GM19238 (cell line): ENCODE measurements around the gene CALHM6.
A peak's percentile ranks its signal among the peaks of the same experiment; 100 is the strongest.

Experiments
- DNase-seq: peaks from one replicate; pipeline ENCODE4 v3.0.0; 2011; ENCODE audit warnings: low spot score; ENCODE audit not compliant: insufficient read length

CALHM6 gene

GRCh38 chr6:116445102-116445501, 16.1 kb upstream of the CALHM6 start:
- DNase-seq, result no peak

- DNase-seq, result no peak
Observed at GRCh38 chr6:116446399-116446798, 14.8 kb upstream of the CALHM6 start.

GRCh38 chr6:116447052-116447451, 14.1 kb upstream of the CALHM6 start:
- DNase-seq, result no peak

GRCh38 chr6:116447496-116448011, 13.6 kb upstream of the CALHM6 start:
- DNase-seq, result no peak

GRCh38 chr6:116449565-116449964, 11.6 kb upstream of the CALHM6 start:
- no peak for DNase-seq

- no peak for DNase-seq
Observed at GRCh38 chr6:116450185-116450710, 10.9 kb upstream of the CALHM6 start.

GRCh38 chr6:116450769-116451740, 10.1 kb upstream of the CALHM6 start:
- peak; percentile 24 for DNase-seq

GRCh38 chr6:116451916-116452315, 9.3 kb upstream of the CALHM6 start:
- no peak for DNase-seq

- no peak for DNase-seq
Observed at GRCh38 chr6:116452531-116452930, 8.6 kb upstream of the CALHM6 start.

GRCh38 chr6:116456106-116456505, 5.1 kb upstream of the CALHM6 start:
- DNase-seq, result no peak

GRCh38 chr6:116456927-116457326, 4.2 kb upstream of the CALHM6 start:
- no peak for DNase-seq

GRCh38 chr6:116458264-116458663, 2.9 kb upstream of the CALHM6 start:
- DNase-seq, result no peak

- DNase-seq, result no peak
Observed at GRCh38 chr6:116459927-116460326, 1.2 kb upstream of the CALHM6 start.

- peak; percentile 47 for DNase-seq
Observed at GRCh38 chr6:116461932-116462885, 1.0 kb downstream of the CALHM6 start.

GRCh38 chr6:116463301-116463700, 2.1 kb downstream of the CALHM6 start:
- no peak for DNase-seq

GRCh38 chr6:116465246-116465645, 4.1 kb downstream of the CALHM6 start:
- no peak for DNase-seq

GRCh38 chr6:116467096-116467495, 5.9 kb downstream of the CALHM6 start:
- DNase-seq, result no peak

- no peak for DNase-seq
Observed at GRCh38 chr6:116467514-116467913, 6.3 kb downstream of the CALHM6 start.

- no peak for DNase-seq
Observed at GRCh38 chr6:116468293-116468692, 7.1 kb downstream of the CALHM6 start.

GRCh38 chr6:116471531-116471930, 10.4 kb downstream of the CALHM6 start:
- DNase-seq, result no peak

- DNase-seq, result no peak
Observed at GRCh38 chr6:116472706-116473105, 11.5 kb downstream of the CALHM6 start.
